GM10266 (cell line): Measurements from ENCODE around the gene C20orf144.

Source experiments
- DNase-seq: peaks from one replicate; pipeline ENCODE4 v3.0.0; 2012; ENCODE audit errors: extremely low spot score
- CTCF ChIP-seq: IDR thresholded peaks from 2 replicates; pipeline ENCODE4 v1.5.1; 2012; ENCODE audit warnings: mild to moderate bottlenecking, low read depth; ENCODE audit not compliant: control insufficient read depth, insufficient read depth; ENCODE audit errors: missing control alignments

The C20orf144 gene

DNA sequence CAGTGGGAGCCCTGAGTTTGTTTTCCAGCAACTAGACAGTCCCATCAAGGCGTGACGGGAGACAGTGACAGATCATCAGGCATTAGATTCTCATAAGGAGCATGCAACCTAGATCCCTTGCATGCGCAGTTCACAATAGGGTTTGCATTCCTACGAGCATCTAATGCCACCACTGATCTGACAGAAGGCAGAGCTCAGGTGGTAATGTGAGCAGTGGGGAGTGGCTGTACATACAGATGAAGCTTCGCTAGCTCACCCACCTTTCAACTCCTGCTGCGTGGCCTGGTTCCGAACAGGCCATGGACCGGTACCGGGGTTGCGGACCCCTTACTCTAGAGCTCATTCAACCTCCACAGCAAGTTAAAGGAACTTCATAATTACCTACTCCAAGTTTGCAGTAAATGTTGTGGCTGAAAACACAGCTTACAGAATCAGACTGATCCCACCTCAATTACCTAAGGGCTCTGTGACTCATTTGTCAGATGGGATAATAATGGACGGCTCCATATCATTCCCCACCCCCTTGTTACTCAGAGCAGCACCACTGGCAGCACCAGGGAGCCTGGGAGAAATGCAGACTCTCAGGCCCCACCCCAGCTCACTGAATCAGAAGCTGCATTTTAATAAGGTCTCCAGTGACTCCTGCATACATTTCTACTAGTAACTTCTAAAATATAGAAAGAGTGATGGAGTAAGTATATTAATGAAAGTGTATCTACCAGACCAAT, 42.2 kb downstream of the C20orf144 start:
- DNase-seq, result no peak
- no peak for TF ChIP-seq CTCF

- no peak for TF ChIP-seq CTCF
- DNase-seq, result no peak
Observed at GRCh38 chr20:33707668-33708067, 45.5 kb downstream of the C20orf144 start.

DNA sequence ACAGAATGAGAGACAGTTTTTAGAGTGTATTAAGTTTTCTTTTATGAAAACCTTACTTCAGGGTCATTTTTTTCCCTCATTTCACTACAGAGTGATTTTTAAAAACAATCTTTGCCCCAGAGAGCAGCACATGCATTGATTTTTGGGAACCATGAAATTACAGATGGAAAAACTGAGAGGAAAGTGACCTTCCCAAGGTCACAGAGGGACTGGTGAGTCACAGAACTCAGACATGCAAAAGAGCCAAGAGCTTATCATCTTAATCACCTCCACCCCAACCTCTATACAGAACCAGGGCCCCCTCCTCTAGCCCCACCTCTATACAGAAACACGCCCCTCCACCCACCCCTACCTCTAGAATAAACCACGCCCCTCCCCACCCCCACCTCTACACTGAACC, 47.3 kb downstream of the C20orf144 start:
- DNase-seq, result no peak
- TF ChIP-seq CTCF, result no peak

DNA sequence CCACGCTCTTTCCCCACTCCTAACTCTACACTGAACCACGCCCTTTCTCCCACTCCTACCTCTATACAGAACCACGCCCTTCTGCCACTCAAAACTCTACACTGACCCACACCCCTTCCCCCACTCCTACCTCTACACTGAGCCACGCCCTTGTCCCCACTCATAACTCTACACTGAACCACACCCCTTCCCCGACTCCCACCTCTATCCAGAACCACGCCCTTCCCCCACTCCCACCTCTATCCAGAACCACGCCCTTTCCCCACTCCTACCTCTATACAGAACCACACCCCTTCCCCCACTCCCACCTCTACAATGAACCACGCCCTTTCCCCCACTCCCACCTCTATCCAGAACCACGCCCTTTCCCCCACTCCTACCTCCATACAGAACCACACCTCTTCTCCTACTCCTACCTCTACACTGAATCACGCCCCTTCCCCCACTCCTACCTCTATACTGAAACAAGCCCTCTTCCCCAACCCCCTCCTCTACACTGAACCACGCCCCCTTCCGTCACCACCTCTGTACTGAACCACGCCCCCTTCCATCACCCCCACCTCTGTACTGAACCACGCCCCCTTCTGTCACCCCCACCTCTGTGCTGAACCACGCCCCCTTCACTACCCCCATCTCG, 47.9 kb downstream of the C20orf144 start:
- DNase-seq, result no peak
- TF ChIP-seq CTCF, result no peak

GRCh38 chr20:33710681-33711445, 48.7 kb downstream of the C20orf144 start:
- TF ChIP-seq CTCF, result no peak

DNA sequence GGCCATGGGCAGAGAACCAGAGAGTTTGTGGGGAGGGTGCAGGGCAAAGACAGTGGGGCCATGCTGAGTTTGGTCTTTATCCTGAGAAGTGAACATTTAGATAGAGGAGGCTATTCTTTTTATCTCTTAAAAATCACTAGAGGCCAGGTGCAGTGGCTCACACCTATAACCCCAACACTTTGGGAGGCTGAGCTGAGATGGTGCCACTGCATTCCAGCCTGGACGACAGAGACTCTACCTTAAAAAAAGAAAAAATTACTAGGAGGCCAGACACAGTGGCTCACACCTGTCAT, 49.3 kb downstream of the C20orf144 start:
- no peak for DNase-seq
- TF ChIP-seq CTCF, result no peak

More at GRCh38 chr20:33710681-33711445, 48.7 kb downstream of the C20orf144 start:
- DNase-seq, result no peak
